ENCODE measurements around the gene PCDHB3. TPM values are rescaled to one million over a fixed set of nuclear protein-coding genes. Genes with fewer than 3 reads are reported as not detected.

PCDHB3 gene
- total RNA-seq, 1 experiment from 2014 or later = 2.3 TPM

GRCh38 chr5:141127305-141127704, 27.0 kb downstream of the PCDHB3 start:
- Histone ChIP-seq H2BK120ac (ENCODE audit: low read depth, low read length, poor library complexity, severe bottlenecking) (no peak overlapping the region), H3K14ac (ENCODE audit: insufficient read depth, low read length) (no peak overlapping the region), H3K79me1 (ENCODE audit: insufficient read depth, low read depth, low read length, poor library complexity, severe bottlenecking) (no peaks in the 10 kb centered on the region), H3K9me3 (ENCODE audit: control insufficient read depth, low read depth, low read length) (no peaks in the 10 kb centered on the region), H3K9ac (ENCODE audit: extremely low read depth, insufficient read length, low read length) (no peak overlapping the region), H3T11ph (ENCODE audit: low read length) (no peak overlapping the region), H4K5ac (ENCODE audit: insufficient read length, low read depth, low read length) (no peak overlapping the region), H3K4ac (ENCODE audit: low read depth, low read length) (no peak overlapping the region), H4K8ac (replicated peaks; ENCODE audit: insufficient read length, low read depth, low read length) (no peak overlapping the region), H3K4me2 (ENCODE audit: insufficient read depth, insufficient read length, low read length) (no peak overlapping the region), H2BK15ac (ENCODE audit: low read depth, low read length) (no peak overlapping the region), H2AFZ (ENCODE audit: low read length) (no peak overlapping the region), H3K27me3 (ENCODE audit: insufficient read depth, low read length) (no peaks in the 10 kb centered on the region), H2BK5ac (ENCODE audit: insufficient read length, low read length) (no peak overlapping the region), H3K23ac (ENCODE audit: insufficient read length, low read depth, low read length) (no peak overlapping the region), H2AK5ac (ENCODE audit: insufficient read length, low read length) (no peak overlapping the region), H3K23me2 (ENCODE audit: insufficient read length, low read depth, low read length, poor library complexity, severe bottlenecking) (no peaks in the 10 kb centered on the region), H3K79me2 (ENCODE audit: insufficient read depth, low read length) (no peaks in the 10 kb centered on the region), H3K56ac (ENCODE audit: insufficient read length, low read depth, low read length) (no peak overlapping the region), H3K4me1 (ENCODE audit: insufficient read depth, low read length) (no peaks in the 10 kb centered on the region), H4K20me1 (ENCODE audit: control insufficient read depth, insufficient read depth, insufficient read length) (no peaks in the 10 kb centered on the region), H2BK20ac (ENCODE audit: low read depth, low read length, poor library complexity, severe bottlenecking) (no peak overlapping the region), H3K27ac (ENCODE audit: insufficient read length, low read depth, low read length) (no peak overlapping the region), H3K18ac (ENCODE audit: insufficient read length, low read depth, low read length) (no peak overlapping the region), H2BK12ac (ENCODE audit: insufficient read length, low read depth, low read length) (no peak overlapping the region), H4K91ac (ENCODE audit: insufficient read length, low read depth, low read length) (no peak overlapping the region)
- Mint-ChIP-seq H3K36me3 (ENCODE audit: insufficient read depth in 1 of 3, low read depth in 3 of 3) (peaks cover 8 to 15% (median 12%) of the 10 kb centered on the region in 3 experiments), H3K4me1 (peaks cover 9 to 10% of the 10 kb centered on the region in 2 experiments), H3K9me3 (peaks cover 15 to 17% of the 10 kb centered on the region in 2 experiments), H3K27ac (no peak overlapping the region), H3K4me3 (no peak overlapping the region), H3K27me3 (ENCODE audit: low read depth) (no peaks in the 10 kb centered on the region)
- no CpG with 5 or more reads among the region's 1 CpG for WGBS (ENCODE audit: extremely low coverage, insufficient read length, low lambda C conversion rate)
- DNase-seq = no peak
- TF ChIP-seq CTCF (conservative IDR thresholded peaks at IDR 0.05) = no peak
